HG02852 (cell line): ENCODE data around the gene CCDC171.

Experiments
- ATAC-seq: cut with Tn5 transposase; IDR thresholded peaks from one replicate; pipeline ENCODE4 v1.9.1; 2021; ENCODE audit warnings: mild to moderate bottlenecking, moderate library complexity; ENCODE audit not compliant: unreplicated experiment

The CCDC171 gene

GRCh38 chr9:15856591-15856990 is 303.7 kb downstream of the CCDC171 start:
- no peak for ATAC-seq

GRCh38 chr9:15867334-15867733 is 314.5 kb downstream of the CCDC171 start:
- ATAC-seq: peak; percentile 91

DNA sequence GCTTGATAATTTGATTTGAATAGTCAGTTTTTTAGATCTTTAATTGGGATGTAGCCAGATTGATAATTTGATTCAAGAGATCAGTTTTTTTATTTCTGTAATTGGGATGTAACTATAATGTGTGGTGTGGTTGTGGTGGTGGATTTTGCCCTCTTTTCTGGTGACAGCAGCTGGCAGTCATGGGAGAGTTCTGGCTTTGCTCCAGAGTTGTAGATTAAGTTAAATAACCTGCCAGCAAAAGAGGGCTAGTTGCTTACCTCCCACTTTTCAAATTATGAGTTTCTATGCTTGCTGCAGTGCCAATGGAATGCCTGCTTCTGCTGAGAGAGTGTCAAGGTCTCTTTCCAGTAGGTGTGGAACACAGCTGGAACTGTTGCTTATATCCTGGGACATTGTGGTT is 315.1 kb downstream of the CCDC171 start:
- no peak for ATAC-seq

DNA sequence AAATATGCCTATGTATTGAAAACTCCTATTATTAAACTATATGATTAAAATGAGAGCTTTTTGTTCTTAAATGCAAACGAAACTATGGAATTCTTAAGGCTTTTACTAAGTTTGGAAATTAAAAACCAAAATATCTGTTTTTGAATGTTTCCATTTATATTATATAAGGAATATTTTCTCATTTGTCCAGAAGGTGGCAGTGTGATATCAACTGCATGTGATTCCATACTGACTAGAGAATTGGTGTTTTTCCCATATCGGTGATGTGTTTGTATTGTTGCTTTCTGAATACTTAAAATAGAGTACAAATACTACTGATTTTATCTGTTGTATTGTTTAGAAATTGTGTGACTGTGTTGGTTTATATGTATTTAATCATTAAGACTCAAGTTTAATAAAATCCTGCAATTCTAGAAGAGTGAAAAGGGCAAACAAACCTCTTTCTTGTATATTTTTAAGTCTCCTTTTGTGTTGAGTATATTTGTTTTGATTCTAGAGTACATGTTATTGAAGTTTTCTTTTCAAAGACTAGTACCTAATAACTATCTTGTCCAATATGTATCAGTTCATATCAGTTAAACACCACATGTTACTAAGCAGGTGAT is 320.8 kb downstream of the CCDC171 start:
- peak; percentile 59 for ATAC-seq

DNA sequence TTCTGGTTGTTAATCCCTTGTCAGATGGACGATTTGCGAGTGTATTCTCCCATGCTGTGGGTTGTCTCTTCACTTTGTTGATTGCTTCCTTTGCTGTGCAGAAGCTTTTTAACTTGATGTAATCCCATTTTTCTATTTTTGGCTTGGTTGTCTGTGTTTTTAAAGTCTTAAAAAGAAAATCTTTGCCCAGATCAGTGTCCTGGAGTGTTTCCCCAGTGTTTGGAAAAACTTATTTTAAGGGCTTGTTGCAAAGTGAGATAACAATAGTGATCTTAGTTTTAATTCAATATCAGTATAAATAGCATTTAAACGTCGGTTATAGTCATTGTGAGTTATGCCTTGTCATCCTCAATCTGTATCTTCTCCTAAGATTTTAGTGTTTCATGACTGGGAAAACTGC is 329.5 kb downstream of the CCDC171 start:
- no peak for ATAC-seq

- ATAC-seq: no peak
Measured at GRCh38 chr9:15882883-15883282, 330.0 kb downstream of the CCDC171 start.

DNA sequence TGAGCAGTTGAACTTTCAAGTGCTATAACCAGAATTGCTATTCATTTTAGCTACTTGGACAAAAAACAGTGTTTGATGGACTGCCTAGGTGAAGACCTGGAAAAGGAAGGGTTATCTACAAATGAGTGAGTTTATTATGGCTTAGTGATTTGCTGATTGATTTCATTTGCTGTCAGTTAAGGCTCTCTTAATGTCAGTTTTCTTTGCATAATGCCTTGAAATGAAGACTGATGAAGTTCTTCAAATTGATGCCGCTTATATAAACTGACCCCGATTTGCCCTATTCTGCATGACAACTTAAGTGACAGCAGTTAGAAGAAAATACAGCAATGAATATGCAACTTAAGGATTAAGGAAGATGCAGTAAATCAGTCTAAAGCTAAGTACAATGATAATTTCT is 332.6 kb downstream of the CCDC171 start:
- ATAC-seq: no peak

- ATAC-seq: no peak
Measured at GRCh38 chr9:15889555-15889954, 336.7 kb downstream of the CCDC171 start.

GRCh38 chr9:15901572-15901971 is 348.7 kb downstream of the CCDC171 start:
- no peak for ATAC-seq

GRCh38 chr9:15909297-15909696 is 356.5 kb downstream of the CCDC171 start:
- no peak for ATAC-seq

- no peak for ATAC-seq
Measured at GRCh38 chr9:15915711-15916110, 362.9 kb downstream of the CCDC171 start.

GRCh38 chr9:15927161-15927560 is 374.3 kb downstream of the CCDC171 start:
- ATAC-seq: no peak

- no peak for ATAC-seq
Measured at GRCh38 chr9:15935661-15936305, 382.9 kb downstream of the CCDC171 start.

GRCh38 chr9:15936306-15936921 is 383.6 kb downstream of the CCDC171 start:
- ATAC-seq: no peak

GRCh38 chr9:15942831-15943424 is 390.1 kb downstream of the CCDC171 start:
- no peak for ATAC-seq

DNA sequence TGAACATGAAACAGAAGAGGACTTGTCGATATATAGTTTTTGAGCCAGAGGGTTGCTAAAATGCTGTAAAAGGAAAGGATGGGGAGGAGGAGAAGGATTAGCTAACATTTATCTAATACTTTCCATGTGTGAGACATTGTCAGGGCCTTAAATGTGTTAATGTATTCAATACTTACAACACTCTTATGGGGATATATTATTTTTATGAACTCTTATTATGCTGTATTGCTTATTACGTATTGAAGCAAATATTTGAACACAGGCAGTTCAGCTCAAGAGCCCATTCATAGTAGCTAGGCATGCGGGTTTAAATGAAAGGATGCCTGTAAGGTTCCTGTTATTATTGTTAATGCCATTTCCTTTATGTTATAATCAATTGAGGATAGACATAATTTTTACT is 391.5 kb downstream of the CCDC171 start:
- no peak for ATAC-seq

DNA sequence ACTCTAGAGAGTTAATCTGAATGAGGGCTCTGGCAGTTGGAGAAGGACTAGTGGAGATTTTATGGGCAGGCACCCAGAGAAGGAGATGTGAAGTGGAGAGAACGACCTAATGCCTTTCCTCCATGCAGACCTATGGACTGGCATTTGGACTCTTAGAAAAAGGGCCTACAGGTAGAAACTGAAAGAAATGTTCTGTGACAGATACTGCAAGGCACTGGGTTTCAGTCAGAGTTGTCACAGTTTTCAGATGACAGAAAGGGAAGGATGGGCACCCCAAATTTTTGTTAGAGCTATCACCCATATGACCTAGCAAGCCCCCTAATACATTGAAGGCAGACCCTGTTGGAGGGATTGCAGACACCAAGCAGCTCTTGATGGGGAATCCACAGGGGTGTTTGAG is 406.8 kb downstream of the CCDC171 start:
- ATAC-seq: no peak

DNA sequence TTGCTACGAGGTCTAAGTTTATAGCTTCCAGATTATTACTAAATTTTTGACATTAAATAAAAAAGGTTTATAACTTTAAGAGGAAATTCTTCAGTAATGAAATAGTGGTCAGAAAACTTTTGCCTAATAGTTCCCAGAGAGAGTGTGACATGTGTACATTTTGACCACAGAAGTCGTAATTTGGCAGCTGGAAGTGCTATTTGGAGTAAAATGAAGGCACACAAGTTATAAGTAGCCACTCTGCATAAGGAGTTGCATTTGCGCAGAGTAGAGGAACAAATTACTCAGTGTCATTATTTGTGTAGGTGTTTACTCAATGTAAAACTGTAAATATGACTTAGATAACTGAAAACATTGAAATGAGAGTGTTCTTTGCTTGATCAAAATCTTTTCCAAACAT is 408.4 kb downstream of the CCDC171 start:
- ATAC-seq: no peak

DNA sequence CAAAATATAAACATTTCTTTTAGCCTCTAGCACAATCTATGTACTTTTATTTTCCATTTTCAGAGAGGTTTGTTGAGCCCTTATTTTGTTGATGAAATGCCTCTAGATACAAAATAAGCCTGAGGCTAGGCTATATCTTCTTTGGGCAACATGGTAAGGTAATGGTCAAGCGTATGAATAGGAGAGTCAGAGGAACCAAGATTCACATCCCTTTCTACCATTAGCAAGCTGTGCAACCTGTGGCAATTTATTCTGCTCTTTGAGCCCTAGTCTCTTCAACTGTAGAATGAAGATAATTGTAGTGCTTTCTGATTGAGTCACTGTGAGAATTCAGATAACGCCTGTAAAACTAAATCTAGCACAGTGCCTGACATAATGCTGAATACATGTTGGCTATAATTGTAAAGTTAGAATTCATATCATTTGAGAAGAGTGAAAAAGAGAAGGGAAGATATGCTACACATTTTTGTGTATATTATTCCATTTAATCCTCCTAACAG is 412.5 kb downstream of the CCDC171 start:
- no peak for ATAC-seq

DNA sequence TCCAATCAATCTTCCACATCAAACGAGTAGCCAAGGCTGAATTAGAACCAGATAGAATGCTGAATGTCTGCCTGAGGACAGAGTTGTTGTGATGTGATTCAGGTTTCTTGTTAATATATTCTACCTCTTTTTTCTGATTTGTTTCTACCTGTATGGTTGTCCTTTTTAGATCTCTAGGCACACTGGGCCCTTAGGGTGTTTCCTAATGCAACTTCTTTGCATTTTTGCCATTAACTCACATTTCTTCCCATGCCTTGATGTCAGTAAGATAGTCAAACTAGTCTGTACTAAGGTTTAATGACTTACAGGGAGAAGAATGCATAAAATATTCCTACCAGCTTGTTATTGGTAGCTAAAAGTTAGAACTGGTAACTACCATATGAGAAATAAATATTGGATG is 413.6 kb downstream of the CCDC171 start:
- no peak for ATAC-seq

- ATAC-seq: no peak
Measured at GRCh38 chr9:15967068-15967467, 414.2 kb downstream of the CCDC171 start.

DNA sequence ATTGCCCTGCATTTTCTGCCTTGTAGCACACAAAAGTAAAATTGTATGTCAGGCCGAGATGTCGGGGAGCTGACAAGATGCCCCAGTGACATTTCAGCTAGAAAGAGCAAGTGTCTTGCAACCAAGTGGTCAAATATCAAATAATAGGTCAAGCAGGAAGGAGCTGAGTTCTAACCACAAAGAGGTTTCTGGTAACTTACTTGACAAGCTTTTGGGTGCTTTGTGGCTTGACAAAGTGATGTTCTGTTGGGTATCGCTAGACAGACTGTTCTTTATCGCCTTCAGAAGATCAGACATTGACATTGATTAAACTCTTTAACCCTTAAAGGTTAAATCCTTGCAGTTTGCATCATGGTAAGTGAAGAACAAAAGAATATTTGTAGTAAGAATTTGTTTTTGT is 419.9 kb downstream of the CCDC171 start:
- ATAC-seq: no peak
